K562 (cell line): Measurements from ENCODE around the gene NME4.

Experiments used
- ELF1 ChIP-seq: fragments of 200-800 bp; sonication (Bioruptor generic); IDR thresholded peaks from 2 replicates; pipeline ENCODE4 v1.6.1; 2016; ENCODE audit warnings: missing genetic modification characterization, missing compliant biosample characterization
- EZH2 ChIP-seq: IDR thresholded peaks from 2 replicates; pipeline ENCODE4 v1.6.1; 2012; ENCODE audit warnings: low read depth, mild to moderate bottlenecking, inconsistent platforms, low read length, borderline replicate concordance
- NRF1 ChIP-seq, 2 experiments: fragments of 450-650 bp; IDR thresholded peaks in 1 of 2; conservative IDR thresholded peaks in 1 of 2; 2 replicates each; pipeline ENCODE4 v1.6.1; 2014; ENCODE audit warnings: mild to moderate bottlenecking in 2 of 2
- SREBF2 ChIP-seq: sonication (generic); formaldehyde crosslinking; IDR thresholded peaks from 2 replicates; pipeline ENCODE4 v1.4.0; 2020; ENCODE audit warnings: mild to moderate bottlenecking, missing genetic modification reagents
- ZKSCAN8 ChIP-seq: fragments of 200-800 bp; sonication (Bioruptor generic); IDR thresholded peaks from 2 replicates; pipeline ENCODE4 v1.6.1; 2016; ENCODE audit warnings: missing genetic modification characterization, missing compliant biosample characterization
- ZNF696 ChIP-seq: fragments of 250-450 bp; sonication (Bioruptor Pico); conservative IDR thresholded peaks from 2 replicates; pipeline ENCODE4 v1.4.0; 2020; ENCODE audit warnings: mild to moderate bottlenecking, moderate library complexity

DNA sequence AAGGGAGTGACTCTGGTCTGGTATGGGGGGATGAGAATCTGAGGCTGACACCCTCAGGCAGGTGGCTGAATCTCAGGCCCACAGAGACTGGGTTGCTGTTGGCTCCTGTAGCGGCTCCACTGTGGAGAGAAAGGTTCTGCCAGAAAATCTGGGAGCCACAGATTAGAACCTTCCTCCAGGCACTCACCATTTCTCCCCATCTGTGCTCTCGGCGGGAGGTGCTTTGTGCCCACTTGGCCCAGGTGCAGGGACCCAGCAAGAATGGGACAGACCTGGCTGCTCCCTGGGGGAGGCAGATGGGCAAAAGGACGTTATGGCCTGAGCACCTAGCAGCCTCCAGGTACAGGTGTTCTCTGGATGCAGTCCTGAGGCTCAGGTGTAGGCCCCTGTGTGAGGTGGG, 48.6 kb downstream of the NME4 start:
- TF ChIP-seq ELF1 (tag) (no peak), EZH2 (no peak), SREBF2 (CRISPR knock-in tag) (no peak), ZKSCAN8 (CRISPR knock-in tag) (no peak), NRF1 (conservative IDR thresholded peaks at IDR 0.05 in 1 of 2, IDR thresholded peaks at IDR 0.05 in 1 of 2) (no peak), ZNF696 (no peak)
